Measurements from ENCODE around the gene TIMM22.
"Not testable (repeated sequence)": the region's sequence is repeated elsewhere in the genome, so short reads cannot be mapped to it uniquely, and the experiment has no call there.

TIMM22 gene

DNA sequence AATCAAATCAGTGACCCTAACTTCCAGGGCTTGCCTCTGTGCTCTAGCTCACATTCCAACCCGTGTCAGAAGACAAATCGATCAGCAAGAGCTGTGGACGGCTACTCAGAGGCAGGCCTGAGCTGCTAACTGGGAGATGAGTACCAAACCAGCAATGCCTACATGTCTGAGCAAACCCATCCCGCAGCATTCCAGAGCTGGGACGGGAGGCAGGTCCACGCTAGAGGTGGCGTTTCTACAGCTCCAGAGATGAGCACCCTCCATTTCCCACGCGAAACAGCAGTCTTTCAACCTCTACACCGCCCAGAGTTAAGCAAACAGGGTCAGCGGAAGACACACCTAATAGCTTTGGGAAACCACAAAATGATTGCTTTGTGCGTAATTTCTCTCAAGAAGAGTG is 23.9 kb upstream of the TIMM22 start:
- no peak for DNase-seq (ENCODE audit: low read depth)

DNA sequence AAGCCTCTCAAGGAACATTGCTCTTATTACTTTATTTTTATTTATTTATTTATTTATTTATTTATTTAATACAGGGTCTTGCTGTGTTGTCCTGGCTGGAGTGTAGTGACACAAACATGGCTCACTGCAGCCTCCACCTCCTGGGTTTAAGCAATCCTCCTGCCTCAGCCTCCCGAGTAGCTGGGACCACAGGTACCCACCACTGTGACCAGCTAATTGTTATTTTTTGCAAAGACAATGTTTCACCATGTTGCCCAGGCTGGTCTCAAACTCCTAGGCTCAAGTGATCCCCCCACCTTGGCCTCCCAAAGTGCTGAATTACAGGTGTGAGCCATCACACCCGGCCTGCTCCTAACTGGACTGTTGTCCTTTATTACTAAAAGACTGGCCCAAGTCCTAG is 22.2 kb upstream of the TIMM22 start:
- not testable (repeated sequence) for DNase-seq (ENCODE audit: low read depth)

DNA sequence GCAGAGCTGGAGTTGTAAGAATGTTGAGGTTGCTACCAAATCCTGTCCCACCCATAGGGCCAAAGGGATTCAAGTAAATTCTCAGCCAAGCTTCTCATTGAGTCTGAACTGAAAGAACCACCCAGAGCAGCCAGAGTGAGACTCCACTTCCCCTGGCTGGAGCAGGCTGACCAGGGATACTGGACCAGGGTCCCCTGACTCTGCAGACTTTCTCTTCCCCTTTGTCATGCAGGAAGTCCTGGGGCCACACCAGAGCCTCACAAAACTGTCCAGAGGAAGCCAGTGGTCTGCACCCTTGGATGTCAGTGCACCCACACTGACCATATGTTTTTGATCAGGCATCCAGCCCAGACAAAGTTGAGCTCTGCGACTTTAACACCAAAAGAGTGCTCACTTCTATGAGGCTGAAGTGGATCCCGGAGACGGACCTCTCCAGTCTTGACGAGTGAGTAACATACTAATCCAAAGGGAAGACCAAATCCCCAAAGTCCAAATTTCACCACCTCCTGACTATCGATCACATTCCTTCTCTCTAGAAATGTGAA is 21.5 kb upstream of the TIMM22 start:
- DNase-seq (ENCODE audit: low read depth) = no peak

DNA sequence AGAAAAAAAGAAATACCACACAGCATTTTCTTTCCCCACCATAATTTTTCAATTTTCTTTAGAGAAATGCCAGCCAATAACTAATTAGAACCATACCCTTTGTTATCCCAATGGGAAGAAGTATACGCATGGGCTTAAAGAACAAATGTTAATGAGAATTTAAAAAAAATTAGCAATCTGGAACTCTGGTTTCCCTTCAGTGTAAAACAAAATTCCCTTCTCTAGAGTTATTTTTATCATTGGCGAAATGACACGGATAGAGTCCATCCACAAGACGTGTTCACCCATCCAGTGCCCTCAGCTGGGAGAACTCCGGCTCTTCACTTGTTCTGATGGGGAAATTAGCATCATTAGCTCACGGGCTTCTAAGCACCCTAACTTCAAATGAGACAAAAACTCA is 20.6 kb upstream of the TIMM22 start:
- DNase-seq (ENCODE audit: low read depth) = no peak

DNA sequence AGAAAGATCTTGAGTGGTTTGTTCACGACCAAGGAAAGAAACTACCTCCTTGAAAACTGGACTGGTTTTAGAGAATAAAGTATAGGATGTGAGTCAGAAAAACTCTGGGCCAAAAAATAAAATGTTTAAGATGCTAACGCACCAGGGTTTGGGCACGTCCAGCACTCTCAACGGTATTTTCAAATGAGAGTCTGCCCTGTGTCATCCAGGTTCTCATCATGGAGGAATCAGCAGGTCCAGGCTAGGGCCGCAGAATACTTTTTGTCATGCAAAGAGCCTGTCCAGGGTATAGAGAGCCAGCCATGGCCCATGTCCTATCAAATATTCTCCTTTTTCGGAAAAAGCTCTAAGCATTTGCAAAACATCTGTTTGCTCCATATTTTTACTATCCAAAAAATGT is 19.8 kb upstream of the TIMM22 start:
- DNase-seq (ENCODE audit: low read depth) = no peak

DNA sequence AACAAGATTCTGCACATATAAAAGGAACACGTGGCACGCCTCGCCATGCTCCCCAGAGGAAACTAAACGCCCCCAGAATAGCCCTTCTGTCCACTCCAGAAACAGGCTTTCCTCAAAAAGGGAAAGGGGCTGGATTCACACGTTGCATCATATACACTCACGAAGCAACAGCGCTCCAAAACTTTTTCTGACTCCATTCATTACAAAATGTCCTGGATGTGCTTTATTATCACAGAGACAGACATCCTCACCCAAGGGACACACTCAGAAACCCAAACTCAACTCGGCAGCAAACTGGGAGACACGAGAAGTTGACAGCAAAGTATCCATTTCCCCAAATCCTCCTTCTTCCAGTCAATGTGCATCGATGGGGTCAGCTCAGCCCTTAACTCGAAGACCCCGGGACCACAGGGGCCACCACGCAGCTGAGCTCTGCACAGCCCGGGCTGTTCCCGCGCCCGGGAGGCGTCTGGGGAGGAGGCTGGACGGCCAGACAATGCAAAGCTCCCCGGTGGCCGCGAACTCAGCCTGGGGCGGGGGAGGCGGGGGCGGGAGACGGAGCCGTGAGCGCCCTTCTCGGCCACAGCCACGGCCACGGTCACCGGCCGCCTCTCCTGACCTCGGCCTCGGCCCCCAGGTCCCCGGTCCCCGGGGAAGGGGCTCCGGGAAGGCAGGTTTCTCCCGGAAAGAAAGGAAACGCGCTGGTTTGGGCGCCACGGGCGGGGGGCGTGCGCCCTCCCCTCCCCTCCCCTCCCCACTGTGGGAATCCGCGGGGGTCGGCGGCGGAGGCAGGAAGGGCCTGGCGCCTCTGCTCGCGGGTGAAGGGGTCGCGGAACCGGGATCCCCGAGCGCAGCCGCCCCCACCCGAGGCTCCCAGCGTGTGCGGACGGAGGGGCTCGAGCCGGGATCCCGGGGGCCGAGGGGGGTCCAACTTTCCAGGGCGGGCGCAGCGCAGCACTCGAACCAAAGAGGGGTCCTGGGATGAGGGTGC is 18.5 kb upstream of the TIMM22 start:
- DNase-seq (ENCODE audit: low read depth) = no peak

DNA sequence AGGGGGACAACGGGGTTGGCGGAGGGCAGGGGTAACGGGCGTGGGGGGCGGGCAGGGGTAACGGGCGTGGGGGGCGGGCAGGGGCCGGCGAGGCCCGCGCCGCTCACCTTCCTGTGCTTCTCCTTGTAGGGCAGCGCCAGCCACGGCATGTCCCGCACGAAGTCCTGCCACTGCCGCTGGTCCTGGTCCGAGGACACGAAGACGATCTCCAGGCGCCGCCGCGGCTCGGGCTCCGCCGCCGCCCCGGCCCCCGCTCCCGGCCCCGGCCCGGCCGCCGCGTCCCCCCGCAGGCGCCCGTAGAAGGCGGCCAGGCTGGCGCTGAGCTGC is 17.8 kb upstream of the TIMM22 start:
- no peak for DNase-seq (ENCODE audit: low read depth)

DNA sequence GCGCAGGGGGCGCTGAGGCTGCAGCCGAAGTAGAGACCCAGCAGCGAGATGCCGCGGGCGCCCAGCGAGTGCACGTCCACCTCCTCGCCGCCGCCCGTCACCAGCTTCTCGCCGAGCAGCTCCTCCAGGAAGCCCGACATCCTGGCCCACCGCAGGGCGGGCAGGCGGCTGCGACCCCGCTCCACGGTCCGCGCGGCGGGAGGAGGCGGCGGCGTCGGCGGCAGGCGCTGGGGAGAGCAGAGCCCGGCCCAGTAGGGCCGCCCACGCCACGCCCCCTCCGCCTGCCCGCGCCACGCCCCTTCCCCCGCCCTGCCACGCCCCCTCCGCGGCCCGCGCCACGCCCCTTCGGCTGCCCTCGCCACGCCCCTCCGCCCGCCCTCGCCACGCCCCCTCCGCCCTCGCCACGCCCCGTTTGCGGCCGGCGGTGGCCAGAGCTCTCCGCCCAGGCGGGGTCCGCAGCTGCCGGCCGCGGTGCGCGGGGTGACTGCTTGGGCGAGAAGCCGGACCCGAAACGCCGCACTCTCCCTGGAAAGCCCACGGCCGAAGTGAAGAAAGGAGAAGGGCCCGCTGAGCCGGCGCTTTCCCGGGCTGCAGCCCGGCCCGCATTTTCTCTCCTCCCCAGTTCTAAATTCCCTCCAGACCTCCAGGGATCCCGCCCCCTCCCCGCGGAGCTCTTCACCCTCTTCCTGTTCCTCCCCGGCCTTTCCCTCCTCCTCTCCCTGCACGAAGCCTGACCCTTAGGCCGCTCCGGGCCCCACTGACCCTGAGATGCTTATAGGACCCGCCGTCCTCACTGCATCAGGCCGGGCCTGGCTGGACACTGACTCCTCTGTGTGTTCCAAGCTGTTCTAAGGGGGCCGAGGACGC is 17.2 kb upstream of the TIMM22 start, which contains the start of gene NXN:
Gene NXN (minus strand): TSS at position 238 of the 867 bp plus-strand sequence.
- DNase-seq (ENCODE audit: low read depth) = no peak

DNA sequence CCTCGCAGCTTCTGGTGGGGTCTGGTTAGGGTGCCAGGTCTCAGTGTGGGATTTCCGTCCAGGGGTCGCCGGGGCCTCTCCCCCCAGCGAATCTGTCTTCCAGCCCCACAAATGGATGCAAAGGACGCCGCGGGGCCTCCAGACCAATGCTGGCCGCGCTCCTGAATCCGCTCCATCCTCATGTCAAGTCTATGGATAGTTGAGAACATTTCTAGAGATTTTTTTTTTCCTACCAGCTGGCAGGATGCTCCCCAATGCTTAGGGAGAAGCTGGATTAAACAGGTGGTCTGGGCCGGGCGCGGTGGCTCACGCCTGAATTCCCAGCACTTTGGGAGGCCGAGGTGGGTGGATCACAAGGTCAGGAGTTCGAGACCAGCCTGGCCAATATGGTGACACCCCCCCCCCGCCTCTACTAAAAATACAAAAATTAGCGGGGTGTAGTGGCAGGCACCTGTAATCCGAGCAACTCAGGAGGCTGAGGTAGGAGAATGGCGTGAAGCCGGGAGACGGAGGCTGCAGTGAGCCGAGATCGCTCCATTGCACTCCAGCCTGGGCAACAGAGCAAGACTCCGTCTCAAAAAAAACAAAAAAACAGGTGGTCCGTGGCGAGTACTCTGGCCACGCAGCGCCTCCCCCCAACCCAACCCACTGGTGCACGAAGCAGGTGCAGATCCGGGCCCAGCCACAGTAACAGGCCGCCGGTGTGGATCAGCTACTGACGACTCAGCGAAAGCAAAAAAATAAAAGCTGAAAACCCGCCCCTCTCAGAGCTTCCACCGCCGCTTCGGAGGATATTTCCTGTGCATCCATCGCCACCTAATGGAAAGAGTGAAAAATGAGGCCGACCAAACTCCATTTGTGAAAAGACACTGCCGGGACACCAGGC is 16.3 kb upstream of the TIMM22 start:
- no peak for DNase-seq (ENCODE audit: low read depth)

DNA sequence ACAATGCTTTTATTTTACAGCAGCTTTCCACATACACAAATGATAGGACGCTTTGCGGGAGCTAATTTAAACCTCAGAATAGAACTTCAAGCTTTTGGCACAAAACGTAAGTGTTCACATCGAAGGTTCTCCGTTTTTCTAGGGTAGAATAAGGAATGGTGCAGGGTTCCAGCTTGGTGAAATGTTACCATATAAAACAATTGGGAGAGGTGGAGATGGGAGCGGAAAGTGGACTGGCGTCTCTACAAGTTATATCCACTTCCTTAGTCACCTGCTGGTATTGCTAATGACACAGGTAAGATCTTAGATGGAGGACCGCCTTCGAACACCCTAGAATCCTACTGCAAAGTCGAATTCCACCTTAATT is 15.7 kb upstream of the TIMM22 start:
- no peak for DNase-seq (ENCODE audit: low read depth)

DNA sequence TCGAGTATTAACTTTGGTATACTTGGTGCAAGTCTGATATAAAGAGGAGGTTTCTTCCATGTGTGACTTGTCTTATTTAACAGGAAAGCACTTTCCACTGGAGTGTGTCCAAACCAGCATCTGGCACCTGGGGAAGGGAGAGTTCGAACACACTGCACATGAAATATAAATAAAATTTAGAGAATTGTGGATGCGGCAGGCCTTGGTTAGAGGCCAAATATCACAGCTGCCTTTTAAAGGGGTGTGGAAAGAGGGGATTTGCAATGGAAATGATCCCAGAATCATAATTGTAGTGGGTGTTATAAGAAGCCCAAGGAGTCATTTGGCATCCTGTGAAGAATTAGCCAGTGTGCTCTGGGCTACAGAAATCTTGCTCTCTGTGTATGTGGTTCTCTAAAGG is 13.0 kb upstream of the TIMM22 start:
- DNase-seq (ENCODE audit: low read depth) = no peak

DNA sequence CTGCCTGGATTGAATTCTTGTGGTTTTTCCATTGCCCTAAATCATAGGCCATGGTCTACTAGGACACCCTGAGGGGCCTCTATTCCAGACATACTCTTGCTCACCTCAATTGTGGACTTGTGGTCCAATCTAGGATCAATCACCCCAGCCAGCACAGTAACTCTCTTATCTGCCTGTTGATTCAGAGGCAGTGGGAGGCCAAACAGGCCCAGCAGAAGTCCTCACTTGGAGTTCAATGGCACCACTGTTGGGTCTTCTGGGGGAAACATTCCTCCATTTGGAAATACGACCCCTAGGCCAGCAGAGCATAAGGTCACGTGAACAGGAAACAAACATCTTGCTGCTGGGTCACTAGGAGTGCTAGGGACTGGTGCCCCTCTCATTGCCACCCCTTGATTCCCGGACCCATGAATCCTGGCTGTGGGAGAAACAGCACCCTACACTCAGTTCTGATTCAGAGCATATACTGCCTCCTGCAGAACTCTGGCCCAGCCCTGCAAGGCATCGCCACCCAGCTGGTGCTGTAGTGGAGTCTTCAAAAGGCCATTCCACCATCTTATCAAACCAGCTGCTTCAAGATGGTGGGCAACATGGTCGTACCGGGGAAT is 10.5 kb upstream of the TIMM22 start:
- no peak for DNase-seq (ENCODE audit: low read depth)

DNA sequence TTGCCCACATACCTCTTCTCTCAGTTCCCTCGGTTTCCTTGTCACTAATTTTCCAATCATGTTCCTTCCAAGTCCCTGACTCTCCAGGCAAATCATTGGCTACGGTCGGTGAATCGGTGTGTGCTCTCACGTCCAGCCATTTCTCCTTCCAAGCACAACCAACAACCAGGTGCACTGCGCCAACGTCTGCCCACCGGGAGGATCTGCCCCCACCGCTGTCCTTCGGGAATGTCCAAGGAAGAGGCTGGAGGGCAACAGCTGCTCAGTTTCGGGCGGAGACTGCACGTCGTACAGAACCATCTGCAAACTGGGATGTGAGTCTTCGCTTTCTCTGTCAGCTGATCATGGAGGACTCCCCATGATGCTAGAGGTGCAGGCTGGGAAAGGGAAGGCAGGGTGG is 9.0 kb upstream of the TIMM22 start:
- no peak for DNase-seq (ENCODE audit: low read depth)

DNA sequence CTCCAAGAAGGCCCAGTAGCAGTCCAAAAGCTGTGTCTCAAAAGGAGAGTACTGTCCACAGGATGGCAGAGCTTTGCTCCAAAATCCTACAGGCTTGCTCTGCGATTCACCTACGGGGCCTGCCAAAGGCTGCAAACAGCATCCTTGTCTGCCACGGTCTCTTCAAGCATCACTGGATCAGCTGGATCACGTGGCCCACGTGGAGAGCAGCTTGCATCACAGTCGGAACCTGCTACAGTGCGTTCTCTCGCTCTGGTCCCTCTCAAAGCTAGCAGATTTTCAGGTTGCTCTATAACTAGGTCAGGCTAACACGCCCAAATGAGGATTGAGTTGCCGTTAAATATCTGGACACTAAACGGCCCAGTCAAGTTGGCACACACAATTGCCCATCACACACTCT is 8.4 kb upstream of the TIMM22 start:
- no peak for DNase-seq (ENCODE audit: low read depth)

DNA sequence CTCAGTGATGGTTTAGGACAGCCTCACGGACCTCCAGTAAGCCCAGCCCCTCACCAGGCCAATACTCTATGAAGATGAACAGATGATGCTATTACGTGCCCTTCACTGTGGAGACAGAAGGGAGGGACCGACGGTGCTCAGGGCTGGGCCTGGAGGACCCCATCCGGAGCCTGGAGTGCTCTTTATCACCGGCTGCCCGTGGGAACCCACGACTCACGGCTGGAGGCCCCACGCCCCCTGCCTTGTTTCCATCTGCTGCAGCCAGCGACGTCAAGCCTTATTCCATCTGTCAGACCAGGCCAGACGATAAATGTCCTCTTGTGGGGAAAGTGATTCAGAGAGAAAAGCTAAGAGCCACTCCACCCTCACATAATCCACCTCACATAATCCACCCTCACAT is 4.0 kb upstream of the TIMM22 start:
- DNase-seq (ENCODE audit: low read depth) = no peak

DNA sequence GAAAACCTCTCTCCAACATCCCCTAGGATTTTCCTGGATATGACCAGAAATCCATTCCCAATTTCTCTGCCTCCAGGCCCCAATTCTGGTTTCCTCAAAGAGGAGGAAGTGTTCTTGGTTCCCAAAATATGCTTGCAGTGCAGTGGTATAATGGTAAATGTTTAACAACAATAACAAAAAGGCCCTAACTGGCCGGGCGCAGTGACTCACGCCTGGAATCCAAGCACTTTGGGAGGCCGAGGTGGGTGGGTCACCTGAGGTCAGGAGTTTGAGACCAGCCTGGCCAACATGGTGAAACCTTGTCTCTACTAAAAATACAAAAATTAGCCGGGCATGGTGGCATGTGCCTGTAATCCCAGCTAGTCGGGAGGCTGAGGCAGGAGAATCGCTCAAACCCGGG is 1.6 kb upstream of the TIMM22 start:
- not testable (repeated sequence) for DNase-seq (ENCODE audit: low read depth)

DNA sequence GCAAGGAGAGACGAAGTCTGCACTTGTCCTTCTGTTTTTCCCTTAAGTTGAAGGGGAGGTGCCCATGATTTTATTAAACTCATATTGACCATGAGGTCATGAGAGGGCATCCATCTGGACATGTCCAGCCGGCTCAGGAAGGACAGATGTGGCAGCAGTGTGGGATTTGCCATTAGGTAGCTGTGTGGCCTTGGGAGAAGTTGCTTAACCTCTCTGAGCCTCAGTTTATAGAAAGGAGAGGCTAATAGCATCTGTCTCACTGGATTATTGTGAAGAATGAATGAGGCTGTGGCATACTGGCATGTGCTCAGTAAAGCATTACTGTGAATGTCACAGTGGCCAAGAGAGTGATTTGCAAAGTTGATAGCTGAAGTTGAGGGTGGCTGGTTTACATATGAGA is 1.2 kb downstream of the TIMM22 start:
- no peak for DNase-seq (ENCODE audit: low read depth)

DNA sequence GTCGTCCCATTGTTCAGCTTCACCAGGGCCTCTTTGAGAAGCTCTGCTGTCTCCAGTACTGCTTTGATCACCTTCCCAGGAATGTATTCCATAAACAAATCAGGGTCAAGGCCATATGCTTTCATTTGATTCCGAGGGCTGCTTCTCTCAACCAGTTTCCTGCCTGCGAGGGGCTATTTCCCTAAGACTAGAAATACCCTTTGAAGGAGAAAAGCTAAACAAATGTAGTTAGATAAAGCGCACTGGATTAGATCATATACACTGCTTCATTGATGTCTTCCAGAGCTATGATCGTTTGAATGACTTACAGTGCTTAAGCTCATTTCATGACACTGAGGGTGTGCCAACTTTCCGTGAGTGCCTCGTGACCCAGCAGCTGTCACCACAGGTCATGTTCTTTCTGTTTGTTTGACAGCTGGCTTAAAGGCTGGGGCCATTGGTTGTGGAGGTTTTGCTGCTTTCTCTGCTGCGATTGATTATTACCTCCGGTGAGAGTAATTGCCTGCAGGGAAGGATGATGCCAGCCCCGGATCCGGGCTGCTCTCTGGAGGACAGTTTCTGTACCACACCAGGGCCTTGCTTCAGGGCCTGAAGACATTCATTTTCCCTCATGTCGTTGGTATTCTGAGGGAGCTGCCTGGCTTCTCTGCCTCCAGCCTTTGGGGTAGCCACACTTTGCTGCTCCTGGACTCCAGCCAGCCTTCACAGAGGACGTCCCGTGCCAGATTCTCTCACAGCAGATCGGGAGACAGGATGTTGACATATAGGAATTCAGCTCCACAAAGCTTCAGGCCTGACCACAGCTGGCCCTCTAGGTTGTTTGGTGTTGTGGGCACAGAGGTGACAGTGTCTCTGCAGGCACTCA is 3.9 kb downstream of the TIMM22 start:
- no peak for DNase-seq (ENCODE audit: low read depth)

DNA sequence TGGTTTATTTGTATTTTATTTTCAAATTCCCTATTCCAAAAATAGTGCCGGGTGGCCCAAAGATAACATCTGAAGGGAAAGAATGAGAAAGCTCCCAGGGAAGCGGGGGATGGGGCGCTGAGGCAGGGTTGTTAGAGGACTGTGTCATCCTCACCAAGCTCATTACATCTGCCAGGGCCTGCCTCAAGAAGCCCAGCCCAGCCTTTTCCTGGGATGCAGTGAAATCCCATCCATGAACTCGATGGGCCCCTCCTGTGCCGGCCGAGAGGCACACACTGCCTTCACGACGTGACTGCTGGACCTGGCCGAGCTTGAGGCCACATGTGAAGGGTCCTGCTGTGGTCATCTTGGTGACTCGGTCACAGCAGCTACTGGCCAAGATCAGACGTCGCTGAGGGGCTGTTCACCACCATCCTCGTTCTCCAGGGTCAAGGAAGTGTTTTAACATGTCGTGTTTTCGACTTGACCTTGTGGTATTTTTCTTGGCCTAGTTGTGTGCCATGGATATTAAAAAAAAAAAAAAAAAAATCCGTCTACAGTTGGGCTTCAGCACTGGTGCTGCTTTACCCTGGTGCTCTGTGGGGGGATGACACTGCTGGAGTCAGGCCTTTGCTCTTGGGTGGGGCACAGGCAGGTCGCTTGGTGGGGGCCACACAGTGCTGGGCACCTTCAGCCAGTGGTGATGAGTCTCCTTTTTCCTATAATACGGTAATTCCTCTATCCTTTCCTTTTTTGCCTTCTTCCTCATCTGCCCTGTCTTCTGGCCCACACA is 4.9 kb downstream of the TIMM22 start:
- no peak for DNase-seq (ENCODE audit: low read depth)

DNA sequence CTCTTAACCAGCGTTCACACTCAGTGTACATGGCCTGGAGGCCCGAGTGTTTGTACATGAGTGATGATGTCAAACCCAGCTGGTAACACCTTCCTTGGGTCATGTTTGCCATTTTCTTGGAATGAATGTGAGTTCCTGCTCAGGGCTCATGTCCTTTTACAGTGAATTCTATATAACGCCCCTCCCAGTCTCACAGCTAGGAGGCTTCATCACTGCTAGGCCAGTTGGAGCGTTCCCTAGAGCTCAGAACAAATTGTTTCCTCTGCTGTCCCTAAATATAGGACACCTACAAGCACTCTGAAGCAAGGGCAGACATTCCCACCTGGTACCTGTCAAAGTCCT is 5.5 kb downstream of the TIMM22 start:
- DNase-seq (ENCODE audit: low read depth) = no peak
